ENCODE data around the gene VPS29. TPM values are rescaled to one million over a fixed set of nuclear protein-coding genes. Genes with fewer than 3 reads are reported as not detected.
"Not testable (repeated sequence)": the region's sequence is repeated elsewhere in the genome, so short reads cannot be mapped to it uniquely, and the experiment has no call there.

Gene VPS29
- total RNA-seq, 1 experiment from 2014 or later: 55.6 TPM

DNA sequence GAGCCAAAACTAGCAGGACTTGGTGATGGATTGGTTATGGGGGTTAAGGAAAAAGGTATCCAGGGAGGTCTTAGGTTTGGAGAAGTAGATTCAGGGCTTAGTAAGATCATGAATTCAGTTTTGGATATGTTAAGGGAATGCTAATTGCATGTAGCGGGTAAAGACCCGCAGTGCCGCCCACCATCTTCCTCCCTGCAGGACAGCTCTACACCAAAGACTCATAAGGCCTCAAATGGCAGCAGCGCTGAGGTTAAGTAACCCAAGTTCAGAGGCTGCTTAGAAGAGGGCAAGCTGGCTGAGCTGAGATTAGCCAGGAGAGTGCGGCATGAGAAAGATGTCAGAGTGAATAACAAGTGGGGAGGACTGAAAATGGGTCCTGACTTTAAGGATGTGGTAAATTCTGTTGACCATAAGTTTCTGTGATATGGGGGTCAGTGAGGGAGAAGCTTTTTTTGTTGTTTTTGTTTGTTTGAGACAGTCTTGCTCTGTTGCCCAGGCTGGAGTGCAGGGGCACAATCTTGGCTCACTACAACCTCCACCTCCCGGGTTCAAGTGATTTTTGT, 26.4 kb upstream of the VPS29 start:
- DNase-seq (ENCODE audit: low read depth): no peak

- DNase-seq (ENCODE audit: low read depth): not testable (repeated sequence)
Observed at GRCh38 chr12:110520876-110521712, 19.2 kb upstream of the VPS29 start.

- not testable (repeated sequence) for DNase-seq (ENCODE audit: low read depth)
Observed at GRCh38 chr12:110518014-110518413, 16.1 kb upstream of the VPS29 start.

- DNase-seq (ENCODE audit: low read depth): no peak
Observed at GRCh38 chr12:110516995-110517394, 15.1 kb upstream of the VPS29 start.

DNA sequence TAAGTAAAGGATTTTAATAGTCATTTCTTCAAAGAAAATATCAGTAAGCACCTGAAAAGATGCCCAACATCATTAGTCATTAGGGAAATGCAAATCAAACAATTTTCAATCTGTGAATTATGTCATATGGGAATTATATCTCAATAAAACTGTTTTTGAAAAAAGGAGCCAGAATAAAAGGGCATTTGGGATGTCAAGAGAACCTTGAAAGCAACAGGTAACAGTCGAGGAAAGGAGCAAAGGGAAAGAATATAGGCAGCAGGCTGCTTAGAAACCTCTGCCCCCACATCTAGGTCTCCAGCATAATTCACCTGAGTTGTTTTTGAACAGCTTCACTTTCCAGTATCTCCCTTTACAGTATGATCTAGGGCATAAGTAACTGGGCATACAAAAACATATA, 12.5 kb upstream of the VPS29 start:
- DNase-seq (ENCODE audit: low read depth): no peak

DNA sequence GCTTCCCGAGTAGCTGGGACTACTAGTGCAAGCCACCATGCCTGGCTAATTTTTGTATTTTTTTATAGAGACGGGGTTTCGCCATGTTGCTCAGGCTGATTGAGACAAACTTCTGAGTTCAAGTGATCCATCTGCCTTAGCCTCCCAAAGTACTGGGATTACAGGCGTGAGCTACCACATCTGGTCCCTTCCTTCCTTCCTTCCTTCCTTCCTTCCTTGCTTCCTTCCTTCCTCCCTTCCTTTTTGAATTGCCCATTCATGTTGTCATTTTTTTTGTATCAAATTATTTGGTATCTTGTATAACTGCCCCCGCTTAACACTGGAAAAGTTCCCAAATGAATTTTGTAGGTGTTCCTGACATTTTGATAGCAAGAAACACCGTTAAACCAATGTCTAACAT, 11.9 kb upstream of the VPS29 start:
- DNase-seq (ENCODE audit: low read depth): no peak

DNA sequence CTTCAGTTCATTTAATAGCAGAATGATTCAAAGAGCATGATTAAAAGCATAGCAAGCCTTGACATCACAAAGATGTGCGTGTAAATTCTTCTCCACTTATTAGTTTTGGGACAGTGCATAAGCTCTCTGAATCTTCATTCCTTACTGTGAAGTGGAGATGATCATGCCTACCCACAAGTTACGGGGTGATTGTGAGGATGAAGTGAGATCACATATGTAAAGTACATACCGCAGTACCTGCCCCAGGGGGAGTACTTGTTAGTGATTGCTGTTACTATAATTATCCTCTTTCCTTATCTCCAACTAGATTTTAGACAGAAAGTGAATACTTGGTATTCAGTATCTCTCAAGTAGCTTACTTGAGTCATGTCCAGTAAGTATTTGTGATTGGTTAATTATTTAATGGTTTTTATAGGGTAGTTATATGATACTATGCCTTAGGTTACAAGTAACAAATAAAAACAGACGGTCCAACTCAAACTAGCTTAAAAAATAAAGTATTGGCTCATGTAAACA, 6.2 kb upstream of the VPS29 start:
- no peak for DNase-seq (ENCODE audit: low read depth)

- DNase-seq (ENCODE audit: low read depth): no peak
Observed at GRCh38 chr12:110505332-110505731, 3.4 kb upstream of the VPS29 start.

GRCh38 chr12:110503432-110503831, 1.5 kb upstream of the VPS29 start:
- DNase-seq (ENCODE audit: low read depth): no peak

- peak; percentile 55 for DNase-seq (ENCODE audit: low read depth)
Observed at GRCh38 chr12:110501399-110501751, 536 bp downstream of the VPS29 start.

- peak; percentile 27 for DNase-seq (ENCODE audit: low read depth)
Observed at GRCh38 chr12:110498984-110499706, 2.8 kb downstream of the VPS29 start.

- no peak for DNase-seq (ENCODE audit: low read depth)
Observed at GRCh38 chr12:110475426-110475825, 26.5 kb downstream of the VPS29 start.

DNA sequence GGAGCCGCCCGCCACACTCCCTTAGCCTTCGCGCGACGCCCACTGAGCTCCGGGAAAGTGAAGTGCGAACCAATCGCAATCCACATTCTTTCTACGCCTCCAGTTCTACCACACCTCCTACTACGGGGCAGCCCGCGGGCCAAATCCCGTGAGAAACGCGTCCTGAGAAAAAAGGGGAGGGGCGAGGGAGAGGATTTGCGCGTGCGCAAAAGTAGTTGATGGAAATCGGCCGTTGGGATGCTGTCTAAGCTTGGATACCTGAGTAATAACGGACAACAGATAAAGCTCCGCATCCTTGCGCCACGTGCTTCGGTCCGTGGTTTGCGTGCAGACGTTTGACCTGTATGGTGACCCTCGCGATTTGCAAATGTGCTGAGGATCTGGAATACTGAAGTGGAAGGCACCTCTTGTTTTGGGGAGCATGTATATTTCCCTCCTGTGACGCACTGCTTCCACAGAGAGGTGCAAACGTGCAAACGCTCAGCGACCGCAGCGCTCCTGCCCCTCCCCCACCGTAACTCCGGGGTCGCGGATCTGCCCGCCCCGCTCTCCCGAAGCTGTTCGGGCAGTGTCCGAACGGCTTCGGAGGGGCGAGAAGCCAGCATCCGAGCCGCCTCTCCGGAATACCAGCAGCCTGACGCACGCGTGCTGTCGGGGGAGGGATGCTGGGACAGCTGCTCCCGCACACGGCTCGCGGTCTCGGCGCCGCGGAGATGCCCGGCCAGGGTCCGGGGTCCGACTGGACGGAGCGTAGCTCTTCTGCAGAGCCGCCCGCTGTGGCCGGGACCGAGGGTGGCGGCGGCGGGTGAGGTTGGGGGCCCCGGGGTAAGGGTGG, 33.5 kb downstream of the VPS29 start, which contains the start of the genes FAM216A and GPN3:
Gene FAM216A (plus strand): TSS at position 632 of the 835 bp plus-strand sequence. CDS start 31 bp downstream, at position 663.
Gene GPN3 (minus strand): TSS at position 44 of the 835 bp plus-strand sequence. CDS start 54 bp downstream, outside the sequence.
- peak; percentile 98 for DNase-seq (ENCODE audit: low read depth)

GRCh38 chr12:110467847-110468213, 34.1 kb downstream of the VPS29 start:
- no peak for DNase-seq (ENCODE audit: low read depth)

DNA sequence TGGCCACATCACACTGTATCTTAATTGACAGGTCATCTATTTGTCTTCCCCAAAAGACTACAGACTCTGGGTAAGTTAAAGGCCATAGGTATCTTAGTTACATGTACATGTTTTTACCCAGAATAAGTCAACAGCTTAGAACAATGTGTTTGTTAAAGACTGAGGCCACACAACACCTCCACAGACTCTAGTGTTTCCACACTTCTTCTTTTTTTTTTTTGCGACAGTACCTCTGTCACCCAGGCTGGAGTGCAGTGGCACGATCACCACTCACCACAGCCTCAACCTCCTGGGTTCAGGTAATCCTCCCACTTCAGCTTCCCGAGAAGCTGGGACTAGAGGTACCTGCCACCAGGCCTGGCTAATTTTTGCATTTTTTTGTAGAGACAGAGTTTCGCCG, 35.1 kb downstream of the VPS29 start:
- no peak for DNase-seq (ENCODE audit: low read depth)

GRCh38 chr12:110465765-110466164, 36.1 kb downstream of the VPS29 start:
- DNase-seq (ENCODE audit: low read depth): not testable (repeated sequence)

GRCh38 chr12:110465024-110465423, 36.9 kb downstream of the VPS29 start:
- DNase-seq (ENCODE audit: low read depth): no peak

- not testable (repeated sequence) for DNase-seq (ENCODE audit: low read depth)
Observed at GRCh38 chr12:110461189-110461588, 40.7 kb downstream of the VPS29 start.

- DNase-seq (ENCODE audit: low read depth): no peak
Observed at GRCh38 chr12:110458756-110459155, 43.2 kb downstream of the VPS29 start.

GRCh38 chr12:110453569-110454296, 48.2 kb downstream of the VPS29 start:
- DNase-seq (ENCODE audit: low read depth): no peak

All from HT1080 (cell line).